Colonic mucosa (tissue), 4 donors: ENCODE measurements around the gene ADNP. TPM values are rescaled to one million over a fixed set of nuclear protein-coding genes. Genes with fewer than 3 reads are reported as not detected.

Experiments used
- DNase-seq: peaks from one replicate; pipeline ENCODE4 v3.0.0-alpha.2; 2020
- H3K27ac ChIP-seq: fragments of 200-600 bp; one replicate; pipeline ENCODE4 v1.8.0; 2021
- H3K27me3 ChIP-seq: fragments of 200-600 bp; one replicate; pipeline ENCODE4 v1.8.0; 2021
- H3K36me3 ChIP-seq: fragments of 200-600 bp; one replicate; pipeline ENCODE4 v1.8.0; 2021
- H3K4me1 ChIP-seq: fragments of 200-600 bp; one replicate; pipeline ENCODE4 v1.8.0; 2021; ENCODE audit warnings: mild to moderate bottlenecking
- H3K4me3 ChIP-seq: fragments of 200-600 bp; one replicate; pipeline ENCODE4 v1.8.0; 2021
- H3K9ac ChIP-seq, 2 donors: one replicate each; pipeline ENCODE4 v1.7.0; 2013; ENCODE audit warnings: control low read depth in 2 of 2, low read depth in 2 of 2, low read length in 2 of 2
- H3K9me3 ChIP-seq: fragments of 200-600 bp; one replicate; pipeline ENCODE4 v1.8.0; 2021
- CTCF ChIP-seq: fragments of 200-600 bp; IDR thresholded peaks from one replicate; pipeline ENCODE4 v1.8.0; 2022; ENCODE audit warnings: antibody characterized with exemption, mild to moderate bottlenecking
- intact Hi-C: fragments of 100-400 bp; cut with DNase I; formaldehyde crosslinking; loops from one replicate; pipeline ENCODE4 v1.14.1; 2022
- total RNA-seq, 2 donors: library from RNA; stranded (reverse); fragmentation: NEBNext Ultra II Directional in 1 of 2; extraction: Animal tissue kit (Norgen Biotek cat#: 25700) in 1 of 2; gene quantifications; one replicate each; pipeline ENCODE4 v1.2.1, GENCODE V29; 2021
- donor health status: healthy.
- donor health status: DM: no; HTN: no; CAD: no.
- donor health status: DM: no; HTN: no; CAD: no.

Gene ADNP
- total RNA-seq, 2 donors from 2014 or later = 46.8 to 54.0 TPM

- Histone ChIP-seq H3K4me3 (no peak overlapping the region), H3K36me3 (no peaks in the 10 kb centered on the region), H3K9ac (no peak overlapping the region), H3K27ac (no peak overlapping the region), H3K9me3 (no peaks in the 10 kb centered on the region), H3K4me1 (no peaks in the 10 kb centered on the region), H3K27me3 (no peaks in the 10 kb centered on the region)
- no peak for DNase-seq
- TF ChIP-seq CTCF = no peak
- intact Hi-C loops = loop anchor here (2.0 kb wide), 1 partner anchor 49 kb away; no protein-coding TSS in a partner anchor
Observed at GRCh38 chr20:50843331-50844276, 87.6 kb downstream of the ADNP start.

- Histone ChIP-seq H3K4me3 (no peak overlapping the region), H3K9me3 (no peaks in the 10 kb centered on the region), H3K27ac (no peak overlapping the region), H3K36me3 (no peaks in the 10 kb centered on the region), H3K4me1 (no peaks in the 10 kb centered on the region), H3K9ac (no peak overlapping the region), H3K27me3 (no peaks in the 10 kb centered on the region)
- no peak for TF ChIP-seq CTCF
- no peak for DNase-seq
- intact Hi-C loops = no loop called here
Observed at GRCh38 chr20:50842821-50843220, 88.4 kb downstream of the ADNP start.

Other genes starting within 250 kb of the ADNP start
- gene RIPOR3, start 239.9 kb downstream of the ADNP start, total RNA-seq = 1 to 10 TPM; 1.9 to 2.9 TPM
- gene PARD6B, start 199.9 kb downstream of the ADNP start, total RNA-seq = 10 to 100 TPM; 16.6 to 35.6 TPM
- gene BCAS4, start 136.4 kb downstream of the ADNP start, total RNA-seq = 1 to 10 TPM; 1.1 to 2.7 TPM
- gene DPM1, start 27.1 kb upstream of the ADNP start, total RNA-seq = 10 to 100 TPM; 37.0 to 43.9 TPM
- 1 to 10 TPM; 4.6 to 5.1 TPM for gene MOCS3, start 27.4 kb upstream of the ADNP start, total RNA-seq
- gene KCNG1, start 91.7 kb upstream of the ADNP start, total RNA-seq = 10 to 100 TPM in 1 of 2 donors, 1 to 10 TPM in 1; 5.8 to 10.3 TPM